NT2/D1 (cell line): ENCODE results near the gene BEGAIN.

Experiments
- SUZ12 ChIP-seq: IDR thresholded peaks from 2 replicates; pipeline ENCODE4 v1.6.1; 2011; ENCODE audit not compliant: insufficient read length, insufficient read depth; ENCODE audit errors: extremely low read depth
- YY1 ChIP-seq: IDR thresholded peaks from 2 replicates; pipeline ENCODE4 v1.6.1; 2011; ENCODE audit not compliant: insufficient read length, insufficient read depth

GRCh38 chr14:100572543-100572942 lies 14.7 kb downstream of the BEGAIN start:
- TF ChIP-seq YY1 (no peak), SUZ12 (no peak)
